Measurements from ENCODE around the gene TMED7. TPM values are rescaled to one million over a fixed set of nuclear protein-coding genes. Genes with fewer than 3 reads are reported as not detected.
A peak's percentile ranks its signal among the peaks of the same experiment; 100 is the strongest.

TMED7 gene
- total RNA-seq, 1 experiment from 2014 or later = 86.5 TPM

- Mint-ChIP-seq H3K4me3 (no peak overlapping the region), H3K9me3 (no peaks in the 10 kb centered on the region), H3K27me3 (ENCODE audit: low read depth) (no peaks in the 10 kb centered on the region), H3K27ac (no peak overlapping the region), H3K4me1 (no peaks in the 10 kb centered on the region; the same call in 1 of the 2 replicates), H3K36me3 (peaks cover 51% of the 10 kb centered on the region)
- POLR2A ChIA-PET = no interaction called here
- DNase-seq (ENCODE audit: low spot score) (no peak), ATAC-seq (no peak)
- TF ChIP-seq ZBTB21 (CRISPR knock-in tag; IDR thresholded peaks at IDR 0.05; ENCODE audit: borderline replicate concordance) (no peak), TEAD1 (CRISPR knock-in tag; IDR thresholded peaks at IDR 0.05) (no peak)
- CTCF ChIA-PET = interaction anchor here (1.3 kb wide), 1 partner anchor 169 kb away, joined by 3 read pairs; no protein-coding TSS in a partner anchor
Observed at GRCh38 chr5:115616892-115617291, 8.9 kb downstream of the TMED7 start.

DNA sequence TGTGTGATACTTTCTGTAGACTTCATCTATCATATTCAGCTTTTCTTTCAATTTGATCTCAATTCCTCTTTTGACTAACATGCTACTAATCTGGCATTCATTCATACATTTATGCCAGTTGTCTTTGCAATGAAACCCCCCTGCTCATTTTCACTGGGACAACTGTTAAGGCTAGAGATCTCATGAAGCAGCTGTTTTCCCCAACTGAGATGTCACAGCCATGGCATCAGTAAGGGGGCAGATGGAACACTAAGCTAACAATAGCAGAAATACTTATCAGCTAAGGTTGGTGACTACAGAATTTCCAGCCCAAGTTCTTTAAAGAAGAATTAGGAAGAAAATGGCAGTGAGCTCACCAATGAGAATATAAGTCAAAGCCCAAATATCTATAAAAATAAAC, 9.4 kb downstream of the TMED7 start:
- peak overlapping the region; percentile 8; the same call in 1 of the 2 replicates for H3K27ac Mint-ChIP-seq
- no peaks in the 10 kb centered on the region for H3K9me3 Mint-ChIP-seq
- no peaks in the 10 kb centered on the region; the same call in 1 of the 2 replicates for H3K4me1 Mint-ChIP-seq
- no peak for DNase-seq (ENCODE audit: low spot score)
- no peak for ATAC-seq
- H3K4me3 Mint-ChIP-seq = no peak overlapping the region
- TF ChIP-seq ZNF281 (CRISPR knock-in tag; IDR thresholded peaks at IDR 0.05) = no peak
- no peak for TF ChIP-seq FOXK1 (CRISPR knock-in tag; IDR thresholded peaks at IDR 0.05)
- no peak for TF ChIP-seq SMAD4 (CRISPR knock-in tag; IDR thresholded peaks at IDR 0.05)
- no peak for TF ChIP-seq GRHL2 (CRISPR knock-in tag; IDR thresholded peaks at IDR 0.05; ENCODE audit: insufficient replicate concordance, severe bottlenecking)
- TF ChIP-seq ERG (CRISPR knock-in tag; IDR thresholded peaks at IDR 0.05) = no peak
- TF ChIP-seq ZNF219 (CRISPR knock-in tag; IDR thresholded peaks at IDR 0.05; ENCODE audit: borderline replicate concordance) = no peak
- TF ChIP-seq, protein P1, sequence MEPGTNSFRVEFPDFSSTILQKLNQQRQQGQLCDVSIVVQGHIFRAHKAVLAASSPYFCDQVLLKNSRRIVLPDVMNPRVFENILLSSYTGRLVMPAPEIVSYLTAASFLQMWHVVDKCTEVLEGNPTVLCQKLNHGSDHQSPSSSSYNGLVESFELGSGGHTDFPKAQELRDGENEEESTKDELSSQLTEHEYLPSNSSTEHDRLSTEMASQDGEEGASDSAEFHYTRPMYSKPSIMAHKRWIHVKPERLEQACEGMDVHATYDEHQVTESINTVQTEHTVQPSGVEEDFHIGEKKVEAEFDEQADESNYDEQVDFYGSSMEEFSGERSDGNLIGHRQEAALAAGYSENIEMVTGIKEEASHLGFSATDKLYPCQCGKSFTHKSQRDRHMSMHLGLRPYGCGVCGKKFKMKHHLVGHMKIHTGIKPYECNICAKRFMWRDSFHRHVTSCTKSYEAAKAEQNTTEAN (CRISPR knock-in tag; IDR thresholded peaks at IDR 0.05) = no peak
- no peak for TF ChIP-seq KAT7 (CRISPR knock-in tag; IDR thresholded peaks at IDR 0.05; ENCODE audit: borderline replicate concordance)
- TF ChIP-seq AFF4 (CRISPR knock-in tag; IDR thresholded peaks at IDR 0.05; ENCODE audit: borderline replicate concordance) = no peak
- no peak for TF ChIP-seq ZNF512 (CRISPR knock-in tag; IDR thresholded peaks at IDR 0.05; ENCODE audit: borderline replicate concordance)
- TF ChIP-seq JUN (CRISPR knock-in tag; IDR thresholded peaks at IDR 0.05) = no peak
- ChIA-PET CTCF (interaction anchor here (1.3 kb wide), 1 partner anchor 169 kb away, joined by 3 read pairs; no protein-coding TSS in a partner anchor), POLR2A (no interaction called here)
- no peaks in the 10 kb centered on the region for H3K27me3 Mint-ChIP-seq (ENCODE audit: low read depth)
- H3K36me3 Mint-ChIP-seq = peaks cover 51% of the 10 kb centered on the region
